ENCODE measurements around the gene CIDEA.
"Not testable (repeated sequence)": the region's sequence is repeated elsewhere in the genome, so short reads cannot be mapped to it uniquely, and the experiment has no call there.

Gene CIDEA

GRCh38 chr18:12254136-12254819 is at the start of gene CIDEA:
Gene CIDEA (plus strand): TSS chr18:12254361. CDS start chr18:12254384, 23 bp downstream.
- no peak for DNase-seq

GRCh38 chr18:12208296-12209153 is 45.6 kb upstream of the CIDEA start:
- not testable (repeated sequence) for DNase-seq

DNA sequence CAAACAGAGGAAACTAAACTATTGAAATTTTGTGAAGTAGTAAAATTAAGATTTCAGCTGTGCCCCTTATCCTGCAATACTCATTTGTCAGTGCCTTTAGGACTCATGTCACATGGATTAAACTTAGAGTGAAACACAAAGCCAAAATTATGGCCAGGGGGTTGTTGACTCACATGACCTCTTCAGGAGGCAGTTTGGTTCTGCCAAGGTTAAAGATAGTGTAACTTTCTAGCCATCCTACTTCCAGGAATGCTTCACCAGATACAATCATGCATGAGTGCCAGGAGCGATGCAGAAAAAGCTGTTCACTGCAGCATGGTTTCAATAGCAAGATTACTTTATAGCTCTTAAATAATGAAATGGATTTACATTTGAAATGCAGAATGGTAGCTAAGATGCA is 41.9 kb upstream of the CIDEA start:
- DNase-seq: not testable (repeated sequence)

GRCh38 chr18:12214296-12215005 is 39.7 kb upstream of the CIDEA start:
- not testable (repeated sequence) for DNase-seq

GRCh38 chr18:12216471-12216870 is 37.7 kb upstream of the CIDEA start:
- not testable (repeated sequence) for DNase-seq

DNA sequence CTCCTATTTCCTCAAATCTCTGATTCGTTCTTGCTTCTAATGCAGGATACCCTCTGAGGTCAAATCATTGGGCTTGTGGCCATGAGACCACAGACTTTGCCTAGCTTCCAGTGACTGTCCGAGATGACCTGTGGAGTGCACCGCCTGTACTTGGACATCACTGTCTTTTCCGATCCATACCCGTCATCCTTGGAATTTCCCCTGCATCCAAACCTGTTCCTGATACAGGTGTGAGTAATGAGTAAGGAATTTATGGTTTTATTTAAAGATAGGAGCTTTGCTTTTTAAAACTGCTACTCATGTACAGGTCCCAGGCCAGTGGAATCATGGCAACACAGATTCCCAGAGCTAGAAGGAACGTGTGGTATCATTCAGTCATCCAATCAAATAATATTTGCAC is 35.6 kb upstream of the CIDEA start:
- not testable (repeated sequence) for DNase-seq

- not testable (repeated sequence) for DNase-seq
These were observed 32.1 kb upstream of the CIDEA start for GRCh38 chr18:12222041-12222440.

GRCh38 chr18:12223326-12223725 is 30.8 kb upstream of the CIDEA start:
- not testable (repeated sequence) for DNase-seq

DNA sequence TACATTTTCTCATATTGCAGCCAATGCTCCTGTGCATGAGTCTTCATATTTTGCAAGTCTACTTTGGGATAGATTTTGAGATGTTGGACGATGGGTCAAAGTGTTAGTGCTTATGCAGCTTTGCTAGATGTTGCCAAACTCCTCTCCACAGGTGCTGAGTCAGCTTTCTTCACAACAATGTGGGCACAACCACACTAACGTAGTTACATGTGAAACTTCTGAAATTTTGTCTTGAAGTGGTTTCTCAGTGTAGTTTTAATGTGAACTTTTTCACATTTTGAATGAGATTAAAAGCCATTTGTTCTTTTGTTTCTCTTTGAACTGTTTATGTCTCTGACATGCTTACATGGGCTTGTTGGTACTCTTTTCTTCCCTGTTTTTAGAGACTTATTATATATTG is 27.4 kb upstream of the CIDEA start:
- DNase-seq: not testable (repeated sequence)

- not testable (repeated sequence) for DNase-seq
These were observed 26.6 kb upstream of the CIDEA start for GRCh38 chr18:12227399-12228186.

- DNase-seq: not testable (repeated sequence)
These were observed 25.9 kb upstream of the CIDEA start for GRCh38 chr18:12228308-12228707.

GRCh38 chr18:12230561-12230960 is 23.6 kb upstream of the CIDEA start:
- DNase-seq: not testable (repeated sequence)

DNA sequence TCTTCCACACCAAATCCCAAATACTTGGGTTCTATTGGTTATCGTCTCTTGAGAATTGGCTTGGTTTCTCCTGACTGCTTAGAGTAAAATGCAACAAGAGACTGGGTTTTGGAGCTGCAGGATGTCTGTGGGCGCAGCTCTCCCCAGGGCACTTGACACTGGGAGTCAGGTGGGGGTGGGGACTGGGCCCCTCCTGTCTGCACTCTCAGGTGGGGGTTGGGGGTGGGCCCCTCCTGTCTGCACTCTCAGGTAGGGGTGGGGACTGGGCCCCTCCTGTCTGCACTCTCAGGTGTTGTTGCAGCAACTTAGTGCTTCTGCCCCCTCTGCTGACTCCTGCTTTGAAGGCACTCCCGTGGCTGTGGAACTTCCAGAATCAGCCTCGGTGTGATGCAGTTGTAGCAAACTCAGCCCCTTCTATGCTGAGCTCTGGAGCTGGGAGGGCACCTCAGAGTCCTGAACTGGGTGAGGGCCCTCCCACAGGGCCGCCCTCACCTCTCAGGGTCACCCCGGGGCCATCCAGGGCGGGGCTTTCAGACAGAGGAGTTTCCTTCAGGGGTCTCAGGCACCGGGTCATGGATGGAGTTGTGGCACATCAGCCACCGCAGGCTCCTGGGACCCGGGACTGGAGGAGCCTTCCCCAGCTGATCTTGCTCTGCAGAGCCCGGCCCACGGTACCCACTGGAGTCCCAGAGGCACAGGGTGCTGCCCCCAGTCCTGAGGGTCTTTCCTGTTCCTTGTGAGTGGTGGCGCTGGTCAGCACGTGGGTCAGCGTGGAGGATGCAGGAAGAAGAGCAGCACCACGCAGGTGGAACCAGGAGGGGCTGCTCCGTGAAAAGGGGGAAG is 22.9 kb upstream of the CIDEA start:
- no peak for DNase-seq

GRCh38 chr18:12231986-12232385 is 22.2 kb upstream of the CIDEA start:
- no peak for DNase-seq

GRCh38 chr18:12233378-12233777 is 20.8 kb upstream of the CIDEA start:
- no peak for DNase-seq

- no peak for DNase-seq
These were observed 19.5 kb upstream of the CIDEA start for GRCh38 chr18:12234451-12235190.

GRCh38 chr18:12236141-12236540 is 18.0 kb upstream of the CIDEA start:
- no peak for DNase-seq

DNA sequence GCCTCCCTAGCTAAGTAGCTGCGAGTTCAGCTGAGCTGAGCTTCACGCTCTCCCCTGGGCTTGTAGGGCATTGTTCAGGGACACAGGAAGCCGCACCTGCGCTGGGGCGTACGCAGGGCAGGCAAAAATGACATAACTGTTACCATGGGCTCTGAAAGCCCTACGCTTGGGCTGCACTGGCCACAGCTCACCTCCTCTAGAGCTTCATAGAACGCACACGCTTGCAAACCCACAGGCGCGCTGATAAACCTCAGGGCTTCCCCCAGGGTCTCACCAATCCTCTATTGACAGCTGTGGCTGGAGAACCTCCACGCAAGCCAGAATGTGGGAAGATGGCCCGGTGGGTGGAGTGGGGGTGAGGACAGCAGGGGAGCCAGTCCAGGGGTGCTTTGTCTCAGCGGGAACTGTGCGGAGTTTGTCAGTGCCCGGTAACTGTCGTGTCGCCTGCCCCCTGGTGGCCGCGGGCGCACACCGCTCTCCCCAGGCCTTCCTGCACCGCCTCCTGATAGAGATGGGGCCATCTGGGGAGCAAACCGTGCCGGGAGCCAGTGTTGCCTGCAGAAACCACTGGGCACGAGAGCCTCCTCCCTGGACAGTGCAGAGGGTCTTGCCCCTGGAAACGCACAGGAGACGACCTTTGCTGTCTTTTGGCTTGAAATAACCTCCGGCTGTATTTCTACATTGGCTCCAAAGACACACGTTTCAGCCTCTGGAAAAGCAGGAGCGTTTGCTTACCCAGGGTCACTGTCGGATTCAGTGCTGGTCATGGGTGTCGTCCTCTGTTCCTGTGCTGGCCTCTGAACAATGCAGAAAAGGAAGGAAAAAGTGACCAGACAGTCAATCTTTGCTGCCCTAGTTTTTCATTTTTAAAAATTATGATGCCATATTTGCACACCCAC is 17.0 kb upstream of the CIDEA start:
- DNase-seq: peak; percentile 26 to 55

GRCh38 chr18:12238826-12239225 is 15.3 kb upstream of the CIDEA start:
- DNase-seq: no peak

GRCh38 chr18:12239431-12239830 is 14.7 kb upstream of the CIDEA start:
- no peak for DNase-seq
